Measurements from ENCODE around the gene NOS1AP.
"Not testable (repeated sequence)": the region's sequence is repeated elsewhere in the genome, so short reads cannot be mapped to it uniquely, and the experiment has no call there.

NOS1AP gene

GRCh38 chr1:162389021-162389818, 319.7 kb downstream of the NOS1AP start:
- DNase-seq: no peak

- no peak for DNase-seq
These were observed 320.5 kb downstream of the NOS1AP start for GRCh38 chr1:162389971-162390370.

GRCh38 chr1:162390396-162391185, 321.1 kb downstream of the NOS1AP start:
- DNase-seq: no peak

- DNase-seq: no peak
These were observed 322.5 kb downstream of the NOS1AP start for GRCh38 chr1:162391790-162392563.

- no peak for DNase-seq
These were observed 326.9 kb downstream of the NOS1AP start for GRCh38 chr1:162396201-162396906.

GRCh38 chr1:162397039-162397448, 327.6 kb downstream of the NOS1AP start:
- DNase-seq: no peak

- DNase-seq: no peak
These were observed 328.6 kb downstream of the NOS1AP start for GRCh38 chr1:162397943-162398560.

- DNase-seq: no peak
These were observed 329.6 kb downstream of the NOS1AP start for GRCh38 chr1:162398999-162399580.

GRCh38 chr1:162400790-162401355, 331.4 kb downstream of the NOS1AP start:
- no peak for DNase-seq

- DNase-seq: no peak
These were observed 335.2 kb downstream of the NOS1AP start for GRCh38 chr1:162404550-162405160.

GRCh38 chr1:162405800-162406199, 336.3 kb downstream of the NOS1AP start:
- no peak for DNase-seq

- no peak for DNase-seq
These were observed 337.3 kb downstream of the NOS1AP start for GRCh38 chr1:162406811-162407210.

- DNase-seq: no peak
These were observed 338.0 kb downstream of the NOS1AP start for GRCh38 chr1:162407539-162407938.

GRCh38 chr1:162412002-162412401, 342.5 kb downstream of the NOS1AP start, which contains the start of gene SH2D1B:
TSS of gene SH2D1B (minus strand) at chr1:162412136. CDS start at chr1:162412016, 120 bp downstream.
- DNase-seq: no peak

GRCh38 chr1:162416215-162416614, 346.7 kb downstream of the NOS1AP start:
- no peak for DNase-seq

GRCh38 chr1:162416909-162417308, 347.4 kb downstream of the NOS1AP start:
- DNase-seq: no peak

GRCh38 chr1:162417650-162418049, 348.2 kb downstream of the NOS1AP start:
- no peak for DNase-seq

- DNase-seq: not testable (repeated sequence)
These were observed 349.1 kb downstream of the NOS1AP start for GRCh38 chr1:162418584-162418983.

GRCh38 chr1:162419450-162419931, 350.0 kb downstream of the NOS1AP start:
- DNase-seq: not testable (repeated sequence)
